DLD1 (cell line): ENCODE measurements around the gene TSEN2.
"Not testable (repeated sequence)": the region's sequence is repeated elsewhere in the genome, so short reads cannot be mapped to it uniquely, and the experiment has no call there.

Experiments used
- in situ Hi-C: cut with HindIII; loops from 2 replicates; pipeline ENCODE4 v1.10.0; 2017; ENCODE audit warnings: low sequenced_read_pairs

The TSEN2 gene

GRCh38 chr3:12501360-12502020 is 17.2 kb downstream of the TSEN2 start:
- in situ Hi-C loops = no loop called here

DNA sequence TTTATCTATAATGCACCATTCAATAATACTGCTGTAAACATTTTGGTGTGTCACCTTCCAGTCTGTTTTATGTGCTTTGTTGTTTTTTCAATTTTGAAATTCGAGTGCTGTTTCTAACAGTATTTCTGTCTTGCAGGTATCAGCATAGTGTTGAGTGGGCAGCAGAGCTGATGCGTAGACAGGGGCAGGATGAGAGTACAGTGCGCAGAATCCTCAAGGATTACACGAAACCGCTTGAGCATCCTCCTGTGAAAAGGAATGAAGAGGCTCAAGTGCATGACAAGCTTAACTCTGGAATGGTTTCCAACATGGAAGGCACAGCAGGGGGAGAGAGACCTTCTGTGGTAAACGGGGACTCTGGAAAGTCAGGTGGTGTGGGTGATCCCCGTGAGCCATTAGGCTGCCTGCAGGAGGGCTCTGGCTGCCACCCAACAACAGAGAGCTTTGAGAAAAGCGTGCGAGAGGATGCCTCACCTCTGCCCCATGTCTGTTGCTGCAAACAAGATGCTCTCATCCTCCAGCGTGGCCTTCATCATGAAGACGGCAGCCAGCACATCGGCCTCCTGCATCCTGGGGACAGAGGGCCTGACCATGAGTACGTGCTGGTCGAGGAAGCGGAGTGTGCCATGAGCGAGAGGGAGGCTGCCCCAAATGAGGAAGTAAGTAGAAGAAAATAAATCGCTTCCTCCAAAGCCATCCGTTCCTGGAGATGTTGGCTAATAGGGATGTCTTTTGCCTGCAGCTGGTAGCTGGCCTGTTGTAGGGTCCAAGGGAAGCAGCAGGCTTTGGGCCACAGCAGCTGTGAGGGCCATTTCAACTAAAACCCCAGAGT is 19.1 kb downstream of the TSEN2 start:
- in situ Hi-C loops = no loop called here

- in situ Hi-C loops = no loop called here
Observed at GRCh38 chr3:12506201-12506709, 22.0 kb downstream of the TSEN2 start.

DNA sequence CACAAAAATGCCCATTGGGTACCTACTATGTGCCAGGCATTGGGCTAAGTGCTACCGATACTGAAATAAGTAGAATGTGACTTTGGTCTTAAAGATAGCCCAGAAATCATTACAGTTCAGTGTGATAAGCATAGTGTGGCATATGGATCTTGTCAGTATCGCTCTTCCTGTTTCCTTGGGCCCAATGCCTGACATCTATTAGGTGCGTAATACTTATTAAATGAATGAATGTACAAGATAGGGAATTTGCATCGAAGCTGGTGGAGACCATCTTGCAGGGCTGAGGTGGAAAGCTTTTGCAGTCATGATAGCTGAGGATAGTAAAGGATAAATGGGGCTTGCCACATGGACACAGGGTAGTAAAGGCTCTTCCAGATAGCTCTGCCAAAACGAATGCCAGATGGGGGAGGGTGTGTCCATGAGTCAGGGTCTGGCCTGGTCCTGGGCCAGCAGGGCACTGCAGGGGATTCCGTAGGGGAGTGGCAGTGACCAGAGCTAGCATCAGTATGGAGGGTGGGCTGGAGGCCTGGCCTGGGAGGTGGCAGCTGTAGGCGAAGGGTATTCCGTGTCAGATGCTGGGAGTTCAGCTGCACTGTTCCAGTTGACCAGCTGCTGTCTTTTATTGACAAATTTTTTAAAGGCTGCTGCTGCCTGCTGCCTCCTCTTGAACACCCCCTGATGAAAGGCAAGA is 23.5 kb downstream of the TSEN2 start:
- in situ Hi-C loops = no loop called here

- in situ Hi-C loops = no loop called here
Observed at GRCh38 chr3:12508291-12508700, 24.0 kb downstream of the TSEN2 start.

DNA sequence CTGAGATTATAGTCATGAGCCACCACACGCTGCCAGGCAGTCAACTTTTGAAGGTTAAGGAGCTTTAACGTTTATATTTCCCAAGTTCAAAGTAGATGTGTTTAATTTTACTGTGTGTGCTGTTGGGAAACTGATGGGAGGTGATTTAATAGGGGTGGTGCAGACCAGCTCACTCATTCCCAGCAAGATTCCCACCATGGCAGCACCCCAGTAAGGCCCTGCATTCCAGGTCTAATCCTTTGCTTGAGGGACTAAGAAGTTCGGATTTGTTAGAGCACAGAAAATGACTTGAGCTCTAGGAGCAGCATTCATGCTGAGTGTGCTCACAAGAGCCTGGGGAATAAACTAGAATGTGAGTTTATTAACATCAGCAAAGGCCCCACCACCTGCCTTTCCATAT is 25.2 kb downstream of the TSEN2 start:
- in situ Hi-C loops = no loop called here

GRCh38 chr3:12512534-12513118 is 28.3 kb downstream of the TSEN2 start:
- in situ Hi-C loops = no loop called here

GRCh38 chr3:12513694-12514446 is 29.6 kb downstream of the TSEN2 start:
- in situ Hi-C loops = no loop called here

DNA sequence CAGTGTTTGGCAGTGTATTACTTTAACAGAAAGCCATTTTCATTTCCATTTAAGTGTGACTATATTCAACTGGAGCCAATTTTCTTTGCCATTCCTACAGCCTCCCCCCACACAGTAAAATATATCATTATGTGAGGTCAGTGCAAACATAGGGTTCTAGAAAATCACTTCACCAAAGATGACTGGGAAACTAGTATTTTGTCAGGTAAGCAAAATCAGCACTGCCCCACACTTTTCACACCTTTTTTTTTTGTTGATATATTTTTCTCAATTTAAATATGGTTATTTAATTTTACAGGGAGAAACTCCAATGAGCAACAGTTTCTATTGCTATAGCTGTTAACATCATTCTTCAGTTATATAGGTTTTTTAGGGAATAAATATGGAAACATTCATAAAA is 31.4 kb downstream of the TSEN2 start:
- in situ Hi-C loops = no loop called here

DNA sequence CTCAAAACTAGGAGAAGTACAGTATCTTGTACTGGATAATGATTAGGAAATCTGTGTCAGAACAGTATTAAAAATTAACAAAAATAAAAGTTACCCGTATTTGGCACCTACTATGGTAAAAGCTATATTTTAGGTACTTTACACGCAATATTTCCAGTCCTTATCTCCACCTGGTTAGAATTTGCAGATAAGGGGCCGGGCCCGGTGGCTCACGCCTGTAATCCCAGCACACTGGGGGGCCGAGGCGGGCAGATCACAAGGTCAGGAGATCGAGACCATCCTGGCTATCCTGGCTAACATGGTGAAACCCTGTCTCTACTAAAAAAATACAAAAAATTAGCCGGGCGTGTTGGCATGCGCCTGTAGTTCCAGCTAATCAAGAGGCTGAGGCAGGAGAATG is 32.6 kb downstream of the TSEN2 start:
- in situ Hi-C loops = no loop called here

DNA sequence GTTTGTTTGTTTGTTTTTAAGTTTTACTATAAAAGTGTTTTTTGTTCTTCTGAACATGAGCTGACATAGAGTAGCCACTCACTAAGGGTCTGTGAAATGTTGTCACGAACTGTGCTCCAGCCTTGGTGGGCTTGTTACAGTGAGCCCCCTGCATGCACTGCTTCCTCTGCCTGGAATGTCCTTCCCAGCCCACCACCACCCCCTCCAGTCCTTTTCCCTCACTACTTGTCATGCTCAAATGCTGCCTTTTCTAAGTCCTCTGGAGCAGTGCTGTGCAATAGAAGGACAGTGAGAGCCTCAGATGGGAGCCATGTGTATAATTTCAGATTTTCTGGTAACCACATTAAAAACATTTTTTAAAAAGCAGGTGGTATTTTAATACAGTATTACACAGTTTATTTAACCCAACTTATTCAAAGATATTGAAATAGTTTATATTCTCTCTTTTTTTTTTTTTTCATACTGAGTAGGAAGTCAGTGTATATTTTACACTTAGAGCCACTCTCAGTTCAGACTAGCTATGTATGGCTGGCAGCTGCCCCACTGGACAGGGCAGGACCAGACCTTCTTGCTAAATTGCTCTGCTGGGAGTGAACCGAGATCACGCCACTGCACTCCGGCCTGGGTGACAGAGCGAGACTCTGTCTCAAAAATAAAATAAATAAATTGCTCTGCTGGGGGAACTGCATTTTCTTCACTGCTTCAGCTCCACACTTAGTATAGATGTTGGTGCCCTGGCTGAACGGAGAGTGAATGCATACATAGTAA is 34.2 kb downstream of the TSEN2 start:
- in situ Hi-C loops = no loop called here

- in situ Hi-C loops = no loop called here
Observed at GRCh38 chr3:12521010-12521409, 36.7 kb downstream of the TSEN2 start.

GRCh38 chr3:12522721-12523120 is 38.4 kb downstream of the TSEN2 start:
- in situ Hi-C loops = no loop called here

- in situ Hi-C loops = no loop called here
Observed at GRCh38 chr3:12527757-12528143, 43.5 kb downstream of the TSEN2 start.

DNA sequence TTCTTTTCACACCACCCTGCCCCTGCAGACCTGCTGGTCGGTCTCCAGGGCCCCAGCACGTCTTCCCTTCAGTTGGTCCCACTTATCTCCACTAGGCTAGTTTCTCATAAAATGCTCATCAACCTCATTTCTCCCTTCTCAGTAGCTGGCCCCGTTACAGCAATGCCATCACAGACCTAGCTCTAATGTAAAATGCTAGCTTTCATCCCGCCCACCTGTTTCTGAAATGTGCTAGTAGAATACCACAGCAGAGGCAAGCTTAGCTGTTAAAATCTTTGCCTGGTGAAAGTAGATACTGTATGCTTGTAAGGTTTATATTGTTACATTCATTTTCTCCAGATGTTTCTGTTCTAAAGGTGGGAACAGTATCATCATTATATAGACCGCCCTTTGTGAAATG is 47.9 kb downstream of the TSEN2 start:
- in situ Hi-C loops = no loop called here

DNA sequence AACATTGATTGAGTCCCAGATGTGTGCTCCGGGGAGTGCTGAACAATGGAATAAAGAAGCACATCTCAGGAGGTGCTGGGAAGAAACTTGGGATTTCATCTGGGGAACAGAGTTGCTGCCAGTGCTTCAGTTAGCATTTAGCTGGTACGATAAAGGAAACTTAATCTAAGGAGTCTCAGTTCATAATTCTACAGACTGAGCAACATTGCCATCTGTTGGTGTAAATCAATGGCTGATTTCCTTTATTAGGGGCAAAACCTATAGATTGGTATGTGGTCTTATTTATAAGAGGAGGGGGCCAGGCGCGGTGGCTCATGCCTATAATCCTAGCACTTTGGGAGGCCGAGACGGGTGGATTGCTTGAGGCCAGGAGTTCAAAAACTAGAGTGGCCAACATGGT is 52.1 kb downstream of the TSEN2 start:
- in situ Hi-C loops = no loop called here

GRCh38 chr3:12541625-12542024 is 57.3 kb downstream of the TSEN2 start:
- in situ Hi-C loops = no loop called here

DNA sequence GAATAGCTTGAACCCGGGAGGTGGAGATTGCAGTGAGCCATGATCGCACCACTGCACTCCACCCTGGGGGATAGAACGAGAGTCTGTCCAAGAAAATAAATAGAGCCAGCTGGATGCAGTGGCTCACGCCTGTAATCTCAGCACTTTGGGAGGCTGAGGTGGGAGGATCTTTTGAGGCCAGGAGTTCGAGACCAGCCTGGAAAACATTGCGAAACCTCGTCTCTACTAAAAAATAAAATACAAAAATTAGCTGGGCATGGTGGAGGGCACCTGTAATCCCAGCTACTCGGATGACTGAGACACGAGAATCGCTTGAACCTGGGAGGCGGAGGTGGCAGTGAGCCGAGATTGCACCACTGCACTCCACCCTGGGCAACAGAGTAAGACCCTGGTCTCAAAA is 59.2 kb downstream of the TSEN2 start:
- in situ Hi-C loops = not testable (repeated sequence)

GRCh38 chr3:12544652-12545472 is 60.6 kb downstream of the TSEN2 start:
- in situ Hi-C loops = no loop called here
